ENCODE results near the gene ZDHHC22. TPM values are rescaled to one million over a fixed set of nuclear protein-coding genes. Genes with fewer than 3 reads are reported as not detected.

ZDHHC22 gene
- total RNA-seq, 1 donor from 2014 or later = not detected

DNA sequence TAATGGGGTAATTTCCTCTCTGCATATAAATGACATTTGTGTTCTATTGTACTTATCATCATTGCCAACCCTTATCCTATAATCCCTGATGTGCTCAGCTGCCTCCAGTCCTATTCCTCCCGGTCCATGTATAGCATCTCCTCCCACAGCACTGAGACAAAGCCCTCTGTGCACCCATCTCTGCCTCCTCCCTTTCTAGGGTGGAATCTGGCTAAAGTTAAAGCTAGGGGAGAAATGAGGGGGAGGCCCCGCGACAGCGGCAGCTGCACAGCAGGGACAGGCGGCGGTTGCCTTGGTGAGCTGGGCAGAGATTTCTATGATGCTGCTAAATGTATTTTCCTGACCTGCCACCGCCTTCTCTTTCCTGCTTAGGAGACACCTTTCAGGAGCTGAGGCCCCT lies 12.8 kb upstream of the ZDHHC22 start:
- H3K27ac ChIP-seq = no peak overlapping the region
- no peaks in the 10 kb centered on the region for H3K4me1 ChIP-seq
- H3K36me3 ChIP-seq = no peaks in the 10 kb centered on the region
- TF ChIP-seq, protein P1, sequence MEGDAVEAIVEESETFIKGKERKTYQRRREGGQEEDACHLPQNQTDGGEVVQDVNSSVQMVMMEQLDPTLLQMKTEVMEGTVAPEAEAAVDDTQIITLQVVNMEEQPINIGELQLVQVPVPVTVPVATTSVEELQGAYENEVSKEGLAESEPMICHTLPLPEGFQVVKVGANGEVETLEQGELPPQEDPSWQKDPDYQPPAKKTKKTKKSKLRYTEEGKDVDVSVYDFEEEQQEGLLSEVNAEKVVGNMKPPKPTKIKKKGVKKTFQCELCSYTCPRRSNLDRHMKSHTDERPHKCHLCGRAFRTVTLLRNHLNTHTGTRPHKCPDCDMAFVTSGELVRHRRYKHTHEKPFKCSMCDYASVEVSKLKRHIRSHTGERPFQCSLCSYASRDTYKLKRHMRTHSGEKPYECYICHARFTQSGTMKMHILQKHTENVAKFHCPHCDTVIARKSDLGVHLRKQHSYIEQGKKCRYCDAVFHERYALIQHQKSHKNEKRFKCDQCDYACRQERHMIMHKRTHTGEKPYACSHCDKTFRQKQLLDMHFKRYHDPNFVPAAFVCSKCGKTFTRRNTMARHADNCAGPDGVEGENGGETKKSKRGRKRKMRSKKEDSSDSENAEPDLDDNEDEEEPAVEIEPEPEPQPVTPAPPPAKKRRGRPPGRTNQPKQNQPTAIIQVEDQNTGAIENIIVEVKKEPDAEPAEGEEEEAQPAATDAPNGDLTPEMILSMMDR (IDR thresholded peaks at IDR 0.05) = no peak
- no peak for ATAC-seq
- H3K4me3 ChIP-seq = no peak overlapping the region
- intact Hi-C loops (cut with DNase I) = no loop called here
- no peaks in the 10 kb centered on the region for H3K9me3 ChIP-seq
- DNase-seq = no peak
- peaks cover 36% of the 10 kb centered on the region for H3K27me3 ChIP-seq

DNA sequence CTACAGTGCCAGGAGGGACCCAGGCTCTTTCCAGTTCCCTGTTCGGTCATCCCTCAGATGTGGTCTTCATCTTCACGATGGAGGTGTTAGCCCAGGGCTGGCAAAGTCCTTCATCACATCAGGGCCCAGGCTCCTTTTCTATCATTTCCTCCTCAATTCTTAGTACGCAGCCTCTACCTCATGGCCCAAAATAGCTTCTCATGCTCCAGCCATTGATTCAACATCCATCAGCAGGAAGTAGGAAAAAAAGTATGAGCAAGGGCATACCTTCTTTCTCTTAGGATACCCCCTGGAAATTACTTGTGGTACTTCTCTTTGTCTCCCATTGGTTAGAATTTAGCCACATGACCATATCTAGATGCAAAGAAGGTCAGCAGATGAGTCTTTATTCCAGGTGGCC lies 12.2 kb upstream of the ZDHHC22 start:
- TF ChIP-seq, protein P1 (IDR thresholded peaks at IDR 0.05) = no peak
- H3K27ac ChIP-seq = no peak overlapping the region
- no peak for ATAC-seq
- H3K9me3 ChIP-seq = no peaks in the 10 kb centered on the region
- intact Hi-C loops (cut with DNase I) = no loop called here
- no peak overlapping the region for H3K4me3 ChIP-seq
- peaks cover 29% of the 10 kb centered on the region for H3K27me3 ChIP-seq
- no peaks in the 10 kb centered on the region for H3K4me1 ChIP-seq
- no peaks in the 10 kb centered on the region for H3K36me3 ChIP-seq
- DNase-seq = no peak

DNA sequence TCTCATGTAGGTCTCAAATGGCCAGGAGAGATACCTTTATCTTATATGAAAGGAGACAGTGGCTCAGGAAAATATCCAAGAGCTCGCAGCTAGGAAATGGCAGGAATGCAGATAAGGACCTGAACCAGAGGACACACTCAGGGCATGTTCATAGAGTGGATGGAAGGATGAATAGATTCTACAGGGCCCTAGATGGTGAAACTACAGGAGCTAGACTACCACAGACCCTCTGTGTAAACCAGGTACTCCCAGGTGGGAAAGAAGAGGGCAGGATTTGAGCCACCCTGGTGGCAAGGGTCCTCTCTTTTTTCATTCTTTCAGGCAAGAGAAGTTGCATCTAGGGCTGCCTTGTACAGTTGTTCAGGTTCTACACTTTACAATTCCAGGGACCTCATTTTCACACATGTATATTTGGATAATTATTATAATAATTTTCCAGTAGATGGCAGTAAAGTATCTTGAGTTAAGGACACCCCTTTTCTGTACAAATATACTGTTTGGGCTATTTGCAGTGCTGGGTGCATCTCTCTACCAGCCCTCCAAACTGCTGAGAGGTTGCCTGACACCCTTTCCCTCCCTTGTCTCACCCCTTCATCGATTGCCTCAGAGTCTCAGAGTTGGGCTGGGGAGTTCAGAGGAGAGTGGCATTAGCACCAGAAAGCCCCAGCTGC lies 10.5 kb upstream of the ZDHHC22 start:
- Histone ChIP-seq H3K36me3 (no peaks in the 10 kb centered on the region), H3K4me3 (no peak overlapping the region), H3K9me3 (no peaks in the 10 kb centered on the region), H3K4me1 (no peaks in the 10 kb centered on the region), H3K27me3 (peaks cover 30% of the 10 kb centered on the region), H3K27ac (no peak overlapping the region)
- DNase-seq (no peak), ATAC-seq (peak; percentile 50)
- intact Hi-C loops (cut with DNase I) = no loop called here
- TF ChIP-seq, protein P1 (IDR thresholded peaks at IDR 0.05) = no peak

DNA sequence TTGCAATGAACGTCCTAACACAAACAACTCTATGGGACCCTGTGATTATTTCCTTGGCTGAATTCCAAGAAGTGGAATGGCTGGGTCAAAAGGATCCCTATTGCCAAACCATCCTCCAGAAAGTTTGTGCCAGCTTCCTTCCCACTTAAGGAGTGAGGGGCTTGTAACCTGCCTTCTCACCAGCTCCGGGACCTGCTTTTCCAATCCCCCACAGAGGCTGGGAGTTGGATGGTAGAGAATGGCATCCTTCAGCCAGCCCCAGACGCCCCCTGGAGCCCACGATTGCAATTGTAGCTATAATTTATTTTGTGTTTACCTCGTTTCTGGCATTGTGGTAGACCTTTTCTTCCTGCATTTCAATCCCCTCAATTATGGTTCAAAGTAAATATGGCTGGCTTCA lies 9.7 kb upstream of the ZDHHC22 start:
- Histone ChIP-seq H3K4me1 (no peaks in the 10 kb centered on the region), H3K9me3 (no peaks in the 10 kb centered on the region), H3K4me3 (no peak overlapping the region), H3K27me3 (peaks cover 32% of the 10 kb centered on the region), H3K27ac (no peak overlapping the region), H3K36me3 (no peaks in the 10 kb centered on the region)
- TF ChIP-seq, protein P1 (IDR thresholded peaks at IDR 0.05) = peak; percentile 28
- DNase-seq (no peak), ATAC-seq (no peak)
- intact Hi-C loops (cut with DNase I) = no loop called here

DNA sequence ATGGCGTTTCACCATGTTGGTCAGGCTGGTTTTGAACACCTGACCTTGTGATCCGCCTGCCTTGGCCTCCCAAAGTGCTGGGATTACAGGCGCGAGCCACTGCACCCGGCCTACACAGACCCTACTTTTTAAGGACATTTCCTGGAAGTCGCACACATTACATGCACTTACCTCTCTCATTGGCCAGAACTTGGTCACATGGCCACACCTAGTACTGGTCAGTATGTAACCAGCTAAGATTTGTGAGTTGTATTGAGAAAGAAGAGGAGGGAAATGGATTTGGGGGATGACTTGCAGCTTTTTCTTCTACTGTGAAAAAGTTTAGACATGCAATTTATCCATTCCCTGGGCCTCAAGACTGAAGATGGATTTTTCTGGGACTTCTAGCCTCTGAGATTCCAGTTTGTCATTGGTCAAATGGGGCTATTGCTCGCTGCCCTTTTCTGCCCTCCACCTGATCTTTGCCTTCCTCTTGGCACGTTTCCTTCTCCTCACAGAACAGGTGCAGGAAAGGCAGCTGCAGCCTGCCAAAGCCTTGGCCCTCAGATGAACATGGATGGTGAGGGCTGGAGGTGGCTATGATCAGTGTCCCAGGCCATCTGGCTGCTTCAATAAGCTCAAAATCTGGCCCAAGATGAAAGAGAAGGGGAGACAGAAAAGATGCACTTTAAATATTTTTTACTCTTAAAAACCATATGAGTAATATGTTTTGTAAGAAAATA lies 7.1 kb upstream of the ZDHHC22 start:
- ATAC-seq (no peak), DNase-seq (no peak)
- H3K9me3 ChIP-seq = no peaks in the 10 kb centered on the region
- no peak overlapping the region for H3K4me3 ChIP-seq
- no peaks in the 10 kb centered on the region for H3K4me1 ChIP-seq
- no peak overlapping the region for H3K27ac ChIP-seq
- intact Hi-C loops (cut with DNase I) = no loop called here
- peaks cover 36% of the 10 kb centered on the region for H3K27me3 ChIP-seq
- TF ChIP-seq, protein P1 (IDR thresholded peaks at IDR 0.05) = no peak
- H3K36me3 ChIP-seq = no peaks in the 10 kb centered on the region
